ENCODE data around the gene CCDC17.
"Not testable (repeated sequence)": the region's sequence is repeated elsewhere in the genome, so short reads cannot be mapped to it uniquely, and the experiment has no call there.

CCDC17 gene

GRCh38 chr1:45621895-45622523, 1.8 kb downstream of the CCDC17 start:
- DNase-seq (ENCODE audit: low read depth): no peak

GRCh38 chr1:45621501-45621836, 2.4 kb downstream of the CCDC17 start:
- DNase-seq (ENCODE audit: low read depth): no peak

GRCh38 chr1:45620588-45621500, 3.0 kb downstream of the CCDC17 start:
- no peak for DNase-seq (ENCODE audit: low read depth)

GRCh38 chr1:45619149-45619921, 4.5 kb downstream of the CCDC17 start:
- no peak for DNase-seq (ENCODE audit: low read depth)

GRCh38 chr1:45617618-45618017, 6.2 kb downstream of the CCDC17 start:
- peak; percentile 93 for DNase-seq (ENCODE audit: low read depth)

- DNase-seq (ENCODE audit: low read depth): no peak
These were observed 8.0 kb downstream of the CCDC17 start for GRCh38 chr1:45615885-45616284.

GRCh38 chr1:45612941-45613579, 10.8 kb downstream of the CCDC17 start:
- no peak for DNase-seq (ENCODE audit: low read depth)

- DNase-seq (ENCODE audit: low read depth): no peak
These were observed 13.1 kb downstream of the CCDC17 start for GRCh38 chr1:45610589-45611226.

GRCh38 chr1:45608175-45609156, 15.4 kb downstream of the CCDC17 start:
- DNase-seq (ENCODE audit: low read depth): no peak

GRCh38 chr1:45607404-45608074, 16.3 kb downstream of the CCDC17 start:
- no peak for DNase-seq (ENCODE audit: low read depth)

GRCh38 chr1:45604239-45604638, 19.6 kb downstream of the CCDC17 start:
- DNase-seq (ENCODE audit: low read depth): no peak

GRCh38 chr1:45596765-45597164, 27.1 kb downstream of the CCDC17 start:
- DNase-seq (ENCODE audit: low read depth): not testable (repeated sequence)

- no peak for DNase-seq (ENCODE audit: low read depth)
These were observed 29.4 kb downstream of the CCDC17 start for GRCh38 chr1:45594412-45594811.

GRCh38 chr1:45589861-45590260, 34.0 kb downstream of the CCDC17 start:
- no peak for DNase-seq (ENCODE audit: low read depth)

GRCh38 chr1:45586769-45587168, 37.1 kb downstream of the CCDC17 start:
- no peak for DNase-seq (ENCODE audit: low read depth)

- no peak for DNase-seq (ENCODE audit: low read depth)
These were observed 38.3 kb downstream of the CCDC17 start for GRCh38 chr1:45585496-45586075.

GRCh38 chr1:45585110-45585426, 38.8 kb downstream of the CCDC17 start:
- no peak for DNase-seq (ENCODE audit: low read depth)

- DNase-seq (ENCODE audit: low read depth): peak; percentile 94
These were observed 39.3 kb downstream of the CCDC17 start for GRCh38 chr1:45584351-45585109.

All from ELR (cell line).